Measurements from ENCODE around the gene RYR2.
"Not testable (repeated sequence)": the region's sequence is repeated elsewhere in the genome, so short reads cannot be mapped to it uniquely, and the experiment has no call there.

The RYR2 gene

GRCh38 chr1:237565236-237565635, 523.3 kb downstream of the RYR2 start:
- DNase-seq (ENCODE audit: low read depth in 2 of 2), result no peak

- DNase-seq (ENCODE audit: low read depth in 2 of 2), result no peak
Observed at GRCh38 chr1:237566581-237566980, 524.6 kb downstream of the RYR2 start.

GRCh38 chr1:237568955-237569354, 527.0 kb downstream of the RYR2 start:
- no peak for DNase-seq (ENCODE audit: low read depth in 2 of 2)

- DNase-seq (ENCODE audit: low read depth in 2 of 2), result no peak
Observed at GRCh38 chr1:237570530-237570929, 528.5 kb downstream of the RYR2 start.

- no peak for DNase-seq (ENCODE audit: low read depth in 2 of 2)
Observed at GRCh38 chr1:237574536-237574935, 532.6 kb downstream of the RYR2 start.

GRCh38 chr1:237578540-237578939, 536.6 kb downstream of the RYR2 start:
- no peak for DNase-seq (ENCODE audit: low read depth in 2 of 2)

GRCh38 chr1:237580726-237581125, 538.7 kb downstream of the RYR2 start:
- DNase-seq (ENCODE audit: low read depth in 2 of 2), result no peak

GRCh38 chr1:237583270-237583669, 541.3 kb downstream of the RYR2 start:
- no peak for DNase-seq (ENCODE audit: low read depth in 2 of 2)

- DNase-seq (ENCODE audit: low read depth in 2 of 2), result no peak
Observed at GRCh38 chr1:237583756-237584155, 541.8 kb downstream of the RYR2 start.

- no peak for DNase-seq (ENCODE audit: low read depth in 2 of 2)
Observed at GRCh38 chr1:237590386-237590785, 548.4 kb downstream of the RYR2 start.

- no peak for DNase-seq (ENCODE audit: low read depth in 2 of 2)
Observed at GRCh38 chr1:237591353-237591752, 549.4 kb downstream of the RYR2 start.

GRCh38 chr1:237603036-237603568, 561.1 kb downstream of the RYR2 start:
- not testable (repeated sequence) for DNase-seq (ENCODE audit: low read depth in 2 of 2)

- no peak for DNase-seq (ENCODE audit: low read depth in 2 of 2)
Observed at GRCh38 chr1:237608433-237608832, 566.4 kb downstream of the RYR2 start.

- no peak for DNase-seq (ENCODE audit: low read depth in 2 of 2)
Observed at GRCh38 chr1:237610157-237610556, 568.2 kb downstream of the RYR2 start.

- no peak for DNase-seq (ENCODE audit: low read depth in 2 of 2)
Observed at GRCh38 chr1:237613984-237614383, 572.0 kb downstream of the RYR2 start.

- DNase-seq (ENCODE audit: low read depth in 2 of 2), result no peak
Observed at GRCh38 chr1:237619553-237619952, 577.6 kb downstream of the RYR2 start.

- DNase-seq (ENCODE audit: low read depth in 2 of 2), result no peak
Observed at GRCh38 chr1:237634922-237635321, 592.9 kb downstream of the RYR2 start.

- DNase-seq (ENCODE audit: low read depth in 2 of 2), result no peak
Observed at GRCh38 chr1:237638555-237638954, 596.6 kb downstream of the RYR2 start.

- DNase-seq (ENCODE audit: low read depth in 2 of 2), result no peak
Observed at GRCh38 chr1:237640011-237640671, 598.2 kb downstream of the RYR2 start.

GRCh38 chr1:237640966-237641365, 599.0 kb downstream of the RYR2 start:
- DNase-seq (ENCODE audit: low read depth in 2 of 2), result no peak

GRCh38 chr1:237650809-237651208, 608.8 kb downstream of the RYR2 start:
- no peak for DNase-seq (ENCODE audit: low read depth in 2 of 2)

GRCh38 chr1:237655778-237656177, 613.8 kb downstream of the RYR2 start:
- DNase-seq (ENCODE audit: low read depth in 2 of 2), result no peak

GRCh38 chr1:237664348-237664747, 622.4 kb downstream of the RYR2 start:
- no peak for DNase-seq (ENCODE audit: low read depth in 2 of 2)

GRCh38 chr1:237670302-237670701, 628.3 kb downstream of the RYR2 start:
- no peak for DNase-seq (ENCODE audit: low read depth in 2 of 2)

All from stimulated activated CD8-positive, alpha-beta memory T cell treated with anti-CD3 and anti-CD28 coated beads, Interleukin-7, amount 100 ng/mL, for 4 hours (primary cell).